GM21723 (cell line): ENCODE results near the gene NOP10.

Experiments used
- ATAC-seq: cut with Tn5 transposase; IDR thresholded peaks from one replicate; pipeline ENCODE4 v1.9.1; 2021; ENCODE audit warnings: mild to moderate bottlenecking, moderate library complexity; ENCODE audit not compliant: unreplicated experiment

NOP10 gene

DNA sequence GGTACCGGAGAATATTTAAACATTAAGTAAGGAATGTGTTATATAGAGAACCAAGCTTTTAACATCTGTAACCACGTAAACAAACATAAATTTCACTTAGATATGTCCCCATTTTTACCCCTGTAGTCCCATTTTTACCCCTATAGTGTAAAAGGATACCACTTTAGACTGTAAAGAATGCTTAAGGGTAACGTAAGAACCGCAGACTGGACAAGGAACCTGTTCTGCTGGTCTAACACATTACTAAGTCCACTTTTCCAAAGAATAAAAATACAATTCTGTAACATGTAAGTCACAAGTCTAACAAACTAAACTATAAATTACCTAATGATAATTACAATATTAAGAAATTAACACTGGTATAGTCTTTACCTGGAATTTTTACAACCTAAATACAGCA, 8.3 kb downstream of the NOP10 start:
- no peak for ATAC-seq

DNA sequence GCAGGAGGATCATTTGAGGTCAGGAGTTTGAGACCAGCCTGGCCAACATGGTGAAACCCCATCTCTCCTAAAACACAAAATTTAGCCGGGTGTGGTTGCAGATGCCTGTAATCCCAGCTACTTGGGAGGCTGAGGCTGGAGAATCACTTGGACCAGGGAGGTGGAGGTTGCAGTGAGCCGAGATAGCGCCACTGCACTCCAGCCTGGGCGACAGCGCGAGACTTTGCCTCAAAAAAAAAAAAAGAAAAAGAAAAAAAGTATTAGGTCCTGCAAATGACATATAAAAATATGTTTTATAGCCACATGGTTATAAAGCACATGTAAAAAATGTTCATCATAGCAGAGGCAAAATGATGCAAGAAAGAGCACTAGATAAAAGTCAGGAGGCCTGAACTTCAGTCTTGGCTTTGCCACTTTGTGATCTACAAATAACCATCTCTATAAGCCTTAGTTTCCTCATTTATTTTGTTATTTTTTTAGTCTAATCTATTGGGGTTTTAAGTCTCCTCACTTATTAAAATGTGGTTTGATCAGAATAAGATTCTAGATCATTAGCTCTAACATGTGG, 10.3 kb downstream of the NOP10 start:
- no peak for ATAC-seq

- ATAC-seq = no peak
Measured at GRCh38 chr15:34331809-34332208, 11.1 kb downstream of the NOP10 start.

DNA sequence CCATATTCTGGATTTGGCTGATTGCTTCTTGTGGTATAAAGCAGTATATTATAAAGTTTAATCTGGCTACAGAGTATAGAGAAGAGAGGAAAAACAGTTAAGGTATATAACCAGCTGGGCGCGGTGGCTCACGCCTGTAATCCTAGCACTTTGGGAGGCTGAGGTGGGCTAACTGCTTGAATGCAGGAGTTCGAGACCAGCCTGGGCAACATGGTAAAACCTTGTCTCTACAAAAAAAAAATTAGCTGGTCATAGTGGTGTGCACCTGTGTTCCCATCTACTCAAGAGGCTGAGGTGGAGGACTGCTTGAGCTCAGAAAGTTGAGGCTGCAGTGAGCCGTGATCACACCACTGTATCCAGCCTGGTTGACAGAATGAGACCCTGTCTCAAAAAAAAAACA, 12.7 kb downstream of the NOP10 start:
- no peak for ATAC-seq

DNA sequence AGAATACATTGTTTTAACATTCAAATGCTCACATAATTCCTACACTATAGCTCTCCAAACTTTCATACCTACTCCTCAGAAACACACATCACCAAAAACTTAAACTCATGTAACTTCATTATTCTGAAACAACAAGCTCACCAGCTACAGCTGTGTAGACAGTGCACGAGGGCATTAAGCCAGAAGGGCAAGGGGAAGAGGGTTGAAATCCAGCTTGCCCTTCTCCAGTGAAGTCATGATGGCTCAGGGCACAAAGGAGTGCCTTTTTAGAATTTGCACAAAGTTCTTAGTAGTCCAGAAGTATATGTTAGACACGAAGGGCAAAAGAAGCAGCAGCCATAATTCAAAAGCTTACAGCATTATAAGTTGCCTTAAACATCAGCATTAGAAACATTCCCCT, 13.9 kb downstream of the NOP10 start:
- ATAC-seq = no peak

DNA sequence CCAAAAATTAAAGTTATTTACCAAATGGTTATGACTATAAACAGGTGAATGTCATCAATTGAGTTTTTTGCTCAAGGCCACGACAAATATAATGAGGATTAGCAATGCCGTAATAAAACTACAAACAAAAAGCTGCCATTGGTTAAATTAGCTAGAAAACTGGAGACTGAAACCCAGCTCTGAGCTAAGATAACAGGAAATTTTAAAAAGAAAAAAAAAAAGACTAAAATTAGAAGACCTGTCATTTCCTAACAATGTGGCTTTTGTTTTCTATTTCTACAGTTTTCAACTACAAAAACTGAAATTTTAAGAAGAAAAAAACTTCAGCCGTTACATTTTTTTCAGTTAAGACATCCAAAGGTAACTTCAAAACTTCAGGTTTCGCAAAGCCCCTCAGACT, 15.0 kb downstream of the NOP10 start:
- ATAC-seq = no peak

- ATAC-seq = no peak
Measured at GRCh38 chr15:34325368-34325767, 17.6 kb downstream of the NOP10 start.

DNA sequence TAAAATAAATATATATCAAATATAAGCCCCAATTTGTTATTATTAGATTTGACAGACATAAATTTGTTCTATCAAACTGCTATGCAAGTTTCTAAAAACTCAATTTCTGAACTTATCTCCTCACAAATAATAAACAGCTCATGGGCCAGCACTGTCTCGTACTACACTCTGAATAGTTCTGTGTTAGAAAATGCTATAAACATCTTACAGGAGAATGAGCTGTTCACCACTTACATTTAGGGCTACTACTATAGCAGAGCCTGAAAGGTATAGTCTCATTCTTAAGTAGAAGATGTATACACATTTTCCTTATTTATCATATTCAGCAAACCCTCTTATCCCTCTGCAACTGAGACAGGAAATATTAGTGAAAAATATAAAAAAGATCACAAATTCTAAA, 18.0 kb downstream of the NOP10 start:
- no peak for ATAC-seq

DNA sequence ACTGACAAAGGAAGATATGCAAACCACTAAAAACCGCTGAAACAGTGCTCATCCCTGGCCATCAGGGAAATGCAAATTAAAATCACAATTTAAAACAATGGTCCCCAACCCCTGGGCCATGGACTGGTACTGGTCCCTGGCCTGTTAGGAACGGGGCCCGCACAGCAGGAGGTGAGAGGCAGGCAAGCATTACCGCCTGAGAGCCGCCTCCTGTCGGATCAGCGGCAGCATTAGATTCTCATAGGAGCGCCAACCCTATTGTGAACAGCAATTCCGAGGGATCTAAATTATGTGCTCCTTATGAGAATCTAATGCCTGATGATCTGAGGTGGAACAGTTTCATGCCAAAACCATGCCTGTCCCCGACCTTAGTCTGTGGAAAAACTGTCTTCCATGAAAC, 19.7 kb downstream of the NOP10 start:
- no peak for ATAC-seq

DNA sequence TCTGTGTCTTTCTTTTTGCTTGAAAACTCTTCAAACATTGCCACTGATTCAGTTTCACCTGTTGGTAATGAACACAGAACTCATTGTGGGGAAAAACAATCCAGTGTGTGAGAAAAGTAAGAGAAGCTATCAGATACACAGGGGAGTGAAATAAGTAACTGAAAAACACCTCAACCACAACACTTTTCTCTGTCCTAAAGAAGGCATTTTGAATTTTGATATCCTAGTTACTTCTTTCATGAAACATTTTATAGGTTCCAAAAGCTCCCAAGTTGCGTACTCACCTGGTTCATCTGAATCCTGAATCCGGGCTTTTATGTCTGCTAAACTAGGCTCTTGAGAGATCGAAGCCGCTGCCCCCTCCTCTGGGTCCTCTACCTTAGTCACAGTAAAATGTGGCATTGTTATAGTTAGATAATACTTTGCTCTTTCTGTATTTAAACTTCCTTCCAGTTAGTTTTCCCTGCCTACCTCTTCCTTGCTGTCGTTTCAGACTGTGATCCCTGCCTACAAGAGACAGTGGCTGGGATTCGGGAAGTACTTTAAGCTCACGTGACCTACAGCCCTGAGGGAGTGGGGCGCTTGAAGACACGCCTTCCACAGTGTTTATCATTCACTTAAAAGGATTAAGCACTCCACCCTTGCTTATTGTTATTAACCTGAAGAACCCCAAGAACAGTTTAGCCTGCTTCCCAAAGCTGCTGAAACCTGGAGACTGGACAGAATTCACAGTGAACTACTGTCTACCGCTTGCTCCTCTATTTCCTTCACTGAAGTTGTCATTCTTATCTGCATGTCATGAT, 24.5 kb downstream of the NOP10 start:
- peak; percentile 80 for ATAC-seq

DNA sequence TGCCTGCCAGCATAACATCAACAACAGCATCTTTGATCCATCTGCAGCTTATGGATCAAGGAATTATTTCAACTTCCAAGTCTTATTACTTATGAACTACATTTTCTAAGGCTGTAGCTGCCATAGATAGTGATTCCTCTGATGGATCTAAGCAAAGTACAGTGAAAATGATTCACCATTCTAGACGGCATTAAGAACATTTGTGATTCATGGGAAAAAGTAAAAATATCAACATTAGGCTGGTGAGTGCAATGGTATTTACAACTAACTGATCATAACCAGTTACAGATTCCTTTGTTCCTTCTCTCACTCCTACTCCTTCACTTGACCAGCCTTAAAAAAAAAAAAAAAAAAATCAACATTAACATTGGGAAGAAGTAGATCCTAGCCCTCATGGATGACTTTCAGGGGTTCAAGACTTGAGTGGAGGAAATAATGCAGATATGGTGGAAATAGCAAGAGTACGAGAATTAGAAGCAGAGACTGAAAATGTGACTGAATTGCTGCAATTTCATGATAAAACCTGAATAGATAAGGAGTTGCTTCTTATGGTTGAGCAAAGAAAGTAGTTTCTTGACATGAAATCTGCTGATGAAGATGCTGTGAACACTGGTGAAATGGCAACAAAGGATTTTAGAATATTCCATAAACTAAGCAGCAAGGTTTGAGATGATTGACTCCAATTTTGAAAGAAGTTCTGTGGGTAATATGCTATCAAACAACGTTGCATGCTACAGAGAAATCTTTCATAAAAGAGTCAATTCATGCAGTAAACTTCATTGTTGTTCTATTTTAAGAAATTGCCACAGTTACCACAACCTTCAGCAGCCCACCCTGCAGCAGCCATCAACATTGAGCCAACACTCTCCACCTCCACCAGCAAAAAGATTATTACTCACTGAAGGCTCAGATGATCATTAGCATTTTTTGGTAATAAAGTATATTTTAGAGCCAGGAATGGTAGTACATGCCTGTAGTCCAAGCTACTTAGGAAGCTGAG, 28.1 kb downstream of the NOP10 start:
- ATAC-seq = no peak

DNA sequence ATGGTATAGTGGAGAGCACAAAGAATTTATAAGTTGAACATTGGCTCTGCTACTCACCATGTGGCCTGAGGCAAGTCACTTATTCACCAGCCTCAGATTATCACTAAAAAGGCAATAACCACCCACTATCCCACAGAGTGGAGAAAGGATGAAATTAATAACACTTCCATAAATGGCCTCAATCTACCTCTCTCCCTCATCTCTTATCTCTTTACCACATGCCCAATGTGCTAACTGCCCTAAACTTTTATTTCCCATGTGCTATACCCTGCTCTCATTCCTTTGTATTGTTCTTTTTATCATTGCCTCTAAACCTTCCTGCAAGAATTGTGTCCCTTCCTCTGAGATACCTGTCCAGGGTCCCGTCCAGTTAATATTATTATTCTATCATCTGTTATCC, 31.4 kb downstream of the NOP10 start:
- no peak for ATAC-seq

DNA sequence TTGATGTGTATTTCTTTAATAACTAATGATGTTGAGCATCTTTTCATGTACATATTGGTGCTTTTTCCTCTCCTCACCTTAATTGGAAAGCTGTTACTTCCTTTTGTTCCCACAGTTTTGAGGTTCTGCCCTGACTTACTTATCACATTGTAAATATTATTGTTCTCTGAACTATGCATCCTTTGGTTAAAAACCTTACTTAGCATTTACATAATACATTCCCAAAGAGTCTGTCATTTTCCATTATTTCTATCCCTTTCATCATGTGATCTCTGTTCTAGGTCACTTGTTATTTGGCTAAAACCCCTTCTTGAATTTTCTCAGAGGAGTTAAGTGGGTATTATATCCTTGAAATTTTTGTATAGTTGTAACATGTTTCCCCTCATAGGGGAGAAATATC, 38.3 kb downstream of the NOP10 start:
- ATAC-seq = no peak

- no peak for ATAC-seq
Measured at GRCh38 chr15:34301058-34301457, 41.9 kb downstream of the NOP10 start.

DNA sequence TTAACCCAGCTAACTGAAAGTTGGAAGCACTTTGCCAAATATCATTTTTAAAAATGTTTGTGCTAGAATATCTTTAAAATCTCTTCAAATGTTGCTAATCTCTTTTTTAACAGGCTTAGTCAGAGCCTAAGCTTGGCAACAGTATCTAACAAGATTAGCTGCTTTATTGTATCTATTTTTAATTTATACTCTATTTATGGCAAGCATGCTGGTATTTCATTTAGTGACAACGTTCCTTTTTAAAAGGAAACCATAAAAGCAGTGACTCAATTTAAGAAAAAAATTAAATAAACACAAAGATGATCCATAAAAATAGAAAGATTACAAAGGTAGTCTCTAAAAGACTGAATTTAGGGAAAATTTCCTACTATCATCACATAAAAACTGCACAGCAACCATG, 45.9 kb downstream of the NOP10 start:
- no peak for ATAC-seq

DNA sequence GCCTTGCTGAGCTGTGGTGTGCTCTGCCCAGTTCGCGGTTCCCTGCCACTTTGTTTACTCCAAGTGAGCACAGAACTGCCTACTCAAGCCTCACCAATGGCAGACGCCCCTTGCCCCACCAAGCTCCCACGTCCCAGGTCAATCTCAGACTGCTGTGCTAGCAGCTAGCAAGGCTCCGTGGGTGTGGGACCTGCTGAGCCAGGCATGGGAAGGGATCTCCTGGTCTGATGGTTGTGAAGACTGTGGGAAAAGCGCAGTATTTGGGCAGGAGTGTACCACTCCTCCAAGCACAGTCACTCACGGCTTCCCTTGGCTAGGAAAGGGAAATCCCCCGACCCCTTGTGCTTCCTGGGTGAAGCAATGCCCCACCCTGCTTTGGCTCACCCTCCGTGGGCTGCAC, 50.3 kb downstream of the NOP10 start:
- no peak for ATAC-seq
